Measurements from ENCODE around the gene TCF12.

The TCF12 gene

GRCh38 chr15:57309856-57310760 lies 391.7 kb downstream of the TCF12 start:
- TF ChIP-seq CTCF (IDR thresholded peaks at IDR 0.05; ENCODE audit: control insufficient read depth, insufficient read depth, low read depth, low read length, missing control alignments): no peak
- H3K4me3 ChIP-seq (ENCODE audit: control insufficient read depth, low read depth, low read length): no peak overlapping the region
- no peak for DNase-seq (ENCODE audit: low read depth)

GRCh38 chr15:57310876-57311275 lies 392.4 kb downstream of the TCF12 start:
- TF ChIP-seq CTCF (IDR thresholded peaks at IDR 0.05; ENCODE audit: control insufficient read depth, insufficient read depth, low read depth, low read length, missing control alignments): no peak
- DNase-seq (ENCODE audit: low read depth): no peak
- H3K4me3 ChIP-seq (ENCODE audit: control insufficient read depth, low read depth, low read length): no peak overlapping the region

GRCh38 chr15:57312006-57312317 lies 393.5 kb downstream of the TCF12 start:
- DNase-seq (ENCODE audit: low read depth): no peak
- no peak for TF ChIP-seq CTCF (IDR thresholded peaks at IDR 0.05; ENCODE audit: control insufficient read depth, insufficient read depth, low read depth, low read length, missing control alignments)
- H3K4me3 ChIP-seq (ENCODE audit: control insufficient read depth, low read depth, low read length): no peak overlapping the region

- H3K4me3 ChIP-seq (ENCODE audit: control insufficient read depth, low read depth, low read length): no peak overlapping the region
- no peak for TF ChIP-seq CTCF (IDR thresholded peaks at IDR 0.05; ENCODE audit: control insufficient read depth, insufficient read depth, low read depth, low read length, missing control alignments)
- DNase-seq (ENCODE audit: low read depth): no peak
Observed at GRCh38 chr15:57312318-57313133, 394.1 kb downstream of the TCF12 start.

- DNase-seq (ENCODE audit: low read depth): no peak
- H3K4me3 ChIP-seq (ENCODE audit: control insufficient read depth, low read depth, low read length): no peak overlapping the region
- TF ChIP-seq CTCF (IDR thresholded peaks at IDR 0.05; ENCODE audit: control insufficient read depth, insufficient read depth, low read depth, low read length, missing control alignments): no peak
Observed at GRCh38 chr15:57313134-57313483, 394.7 kb downstream of the TCF12 start.

- no peak for DNase-seq (ENCODE audit: low read depth)
- no peak for TF ChIP-seq CTCF (IDR thresholded peaks at IDR 0.05; ENCODE audit: control insufficient read depth, insufficient read depth, low read depth, low read length, missing control alignments)
- no peak overlapping the region for H3K4me3 ChIP-seq (ENCODE audit: control insufficient read depth, low read depth, low read length)
Observed at GRCh38 chr15:57314221-57314620, 395.8 kb downstream of the TCF12 start.

Data from AG09309 (cell line).